K562 (cell line): ENCODE data around the gene TMEM207.

Experiments used
- CBX1 ChIP-seq: sonication (generic); IDR thresholded peaks from 2 replicates; pipeline ENCODE4 v1.6.1; 2016; ENCODE audit warnings: antibody characterized with exemption, low read depth, mild to moderate bottlenecking
- FOS ChIP-seq: IDR thresholded peaks from 3 replicates; pipeline ENCODE4 v1.6.1; 2011; ENCODE audit not compliant: insufficient read length; ENCODE audit errors: extremely low read depth
- IFI16 ChIP-seq: fragments of 250-450 bp; sonication (Bioruptor Pico); IDR thresholded peaks from 2 replicates; pipeline ENCODE4 v2.1.2; 2022; ENCODE audit warnings: mild to moderate bottlenecking, inconsistent platforms
- KLF6 ChIP-seq: fragments of 250-450 bp; sonication (Bioruptor Pico); IDR thresholded peaks from 2 replicates; pipeline ENCODE4 v1.4.0; 2020; ENCODE audit warnings: mild to moderate bottlenecking, moderate library complexity, borderline replicate concordance
- SMAD2 ChIP-seq: fragments of 150-350 bp; IDR thresholded peaks from 2 replicates; pipeline ENCODE4 v1.6.1; 2014; ENCODE audit warnings: low read depth, mild to moderate bottlenecking, low read length
- ZBTB17 ChIP-seq: fragments of 450-650 bp; formaldehyde crosslinking; IDR thresholded peaks from 2 replicates; pipeline ENCODE4 v1.4.0; 2020; ENCODE audit warnings: mild to moderate bottlenecking
- TF ChIP-seq, protein P1 (sequence below), 2 experiments: IDR thresholded peaks; 2 replicates each; pipeline ENCODE4 v1.6.1; 2011; ENCODE audit warnings: borderline replicate concordance in 1 of 2, control low read depth in 1 of 2, low read depth in 1 of 2, low read length in 1 of 2, mild to moderate bottlenecking in 1 of 2, mixed read lengths in 1 of 2, moderate library complexity in 1 of 2; ENCODE audit not compliant: insufficient read depth in 1 of 2, insufficient read length in 1 of 2, poor library complexity in 1 of 2, severe bottlenecking in 1 of 2; ENCODE audit errors: extremely low read depth in 1 of 2
- TF ChIP-seq, protein P2 (sequence below): sonication (generic); formaldehyde crosslinking; IDR thresholded peaks from 2 replicates; pipeline ENCODE4 v1.8.1; 2023; ENCODE audit warnings: mild to moderate bottlenecking, missing genetic modification reagents
- TF ChIP-seq, protein P3 (sequence below), 3 experiments: IDR thresholded peaks in 2 of 3; conservative IDR thresholded peaks in 1 of 3; 2 replicates each; pipeline ENCODE4 v1.5.1; 2011 to 2012; ENCODE audit warnings: low read length in 3 of 3, mild to moderate bottlenecking in 3 of 3, control low read depth in 2 of 3, improper control_type of control experiment in 1 of 3, inconsistent platforms in 1 of 3, low read depth in 1 of 3, mixed read lengths in 1 of 3, moderate library complexity in 1 of 3; ENCODE audit not compliant: insufficient read depth in 2 of 3

DNA sequence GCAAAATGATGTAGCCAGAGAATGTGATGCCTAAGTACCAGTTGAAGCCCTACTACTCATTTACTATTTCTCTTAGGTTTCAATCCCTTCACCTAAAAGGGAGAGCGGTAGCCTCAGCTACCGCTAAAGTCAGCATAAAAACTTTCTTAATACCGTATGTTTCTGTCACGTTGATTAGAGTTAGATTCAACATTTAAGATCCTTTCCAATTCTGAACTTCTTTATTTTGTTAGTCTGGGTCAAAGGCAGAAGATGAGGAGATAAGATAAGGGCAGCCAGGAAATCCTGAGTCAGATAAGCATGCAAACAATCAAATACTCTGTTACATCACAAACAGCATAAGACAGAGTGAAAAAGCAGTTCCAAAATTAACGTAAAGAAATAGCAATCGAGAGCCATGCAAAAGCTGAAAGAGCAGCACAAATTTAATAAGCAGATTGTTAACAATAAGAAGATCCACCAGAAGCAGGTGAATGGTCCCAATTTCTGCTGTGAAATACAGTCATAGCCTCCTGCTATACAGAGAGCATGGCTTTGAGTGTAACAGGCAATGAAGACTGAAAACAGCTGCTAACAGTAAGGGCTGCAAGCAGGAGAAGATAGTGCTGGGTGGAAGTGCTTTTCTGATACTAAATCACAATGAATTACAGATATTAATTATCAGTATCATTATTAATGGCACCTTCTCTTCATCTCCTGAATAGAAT is 3.0 kb downstream of the TMEM207 start:
- TF ChIP-seq, protein P1, sequence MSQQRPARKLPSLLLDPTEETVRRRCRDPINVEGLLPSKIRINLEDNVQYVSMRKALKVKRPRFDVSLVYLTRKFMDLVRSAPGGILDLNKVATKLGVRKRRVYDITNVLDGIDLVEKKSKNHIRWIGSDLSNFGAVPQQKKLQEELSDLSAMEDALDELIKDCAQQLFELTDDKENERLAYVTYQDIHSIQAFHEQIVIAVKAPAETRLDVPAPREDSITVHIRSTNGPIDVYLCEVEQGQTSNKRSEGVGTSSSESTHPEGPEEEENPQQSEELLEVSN (IDR thresholded peaks at IDR 0.05; ENCODE audit: borderline replicate concordance in 1 of 2, extremely low read depth in 1 of 2, insufficient read depth in 1 of 2, insufficient read length in 1 of 2, low read depth in 1 of 2, low read length in 1 of 2, poor library complexity in 1 of 2, severe bottlenecking in 1 of 2): no peak
- TF ChIP-seq, protein P2, sequence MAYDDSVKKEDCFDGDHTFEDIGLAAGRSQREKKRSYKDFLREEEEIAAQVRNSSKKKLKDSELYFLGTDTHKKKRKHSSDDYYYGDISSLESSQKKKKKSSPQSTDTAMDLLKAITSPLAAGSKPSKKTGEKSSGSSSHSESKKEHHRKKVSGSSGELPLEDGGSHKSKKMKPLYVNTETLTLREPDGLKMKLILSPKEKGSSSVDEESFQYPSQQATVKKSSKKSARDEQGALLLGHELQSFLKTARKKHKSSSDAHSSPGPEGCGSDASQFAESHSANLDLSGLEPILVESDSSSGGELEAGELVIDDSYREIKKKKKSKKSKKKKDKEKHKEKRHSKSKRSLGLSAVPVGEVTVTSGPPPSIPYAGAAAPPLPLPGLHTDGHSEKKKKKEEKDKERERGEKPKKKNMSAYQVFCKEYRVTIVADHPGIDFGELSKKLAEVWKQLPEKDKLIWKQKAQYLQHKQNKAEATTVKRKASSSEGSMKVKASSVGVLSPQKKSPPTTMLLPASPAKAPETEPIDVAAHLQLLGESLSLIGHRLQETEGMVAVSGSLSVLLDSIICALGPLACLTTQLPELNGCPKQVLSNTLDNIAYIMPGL: no peak
- no peak for TF ChIP-seq CBX1
- no peak for TF ChIP-seq FOS
- TF ChIP-seq IFI16 (CRISPR knock-in tag): no peak
- TF ChIP-seq SMAD2: no peak
- no peak for TF ChIP-seq KLF6 (CRISPR knock-in tag)
- TF ChIP-seq, protein P3, sequence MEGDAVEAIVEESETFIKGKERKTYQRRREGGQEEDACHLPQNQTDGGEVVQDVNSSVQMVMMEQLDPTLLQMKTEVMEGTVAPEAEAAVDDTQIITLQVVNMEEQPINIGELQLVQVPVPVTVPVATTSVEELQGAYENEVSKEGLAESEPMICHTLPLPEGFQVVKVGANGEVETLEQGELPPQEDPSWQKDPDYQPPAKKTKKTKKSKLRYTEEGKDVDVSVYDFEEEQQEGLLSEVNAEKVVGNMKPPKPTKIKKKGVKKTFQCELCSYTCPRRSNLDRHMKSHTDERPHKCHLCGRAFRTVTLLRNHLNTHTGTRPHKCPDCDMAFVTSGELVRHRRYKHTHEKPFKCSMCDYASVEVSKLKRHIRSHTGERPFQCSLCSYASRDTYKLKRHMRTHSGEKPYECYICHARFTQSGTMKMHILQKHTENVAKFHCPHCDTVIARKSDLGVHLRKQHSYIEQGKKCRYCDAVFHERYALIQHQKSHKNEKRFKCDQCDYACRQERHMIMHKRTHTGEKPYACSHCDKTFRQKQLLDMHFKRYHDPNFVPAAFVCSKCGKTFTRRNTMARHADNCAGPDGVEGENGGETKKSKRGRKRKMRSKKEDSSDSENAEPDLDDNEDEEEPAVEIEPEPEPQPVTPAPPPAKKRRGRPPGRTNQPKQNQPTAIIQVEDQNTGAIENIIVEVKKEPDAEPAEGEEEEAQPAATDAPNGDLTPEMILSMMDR (IDR thresholded peaks at IDR 0.05 in 2 of 3, conservative IDR thresholded peaks at IDR 0.05 in 1 of 3; ENCODE audit: insufficient read depth in 2 of 3, low read depth in 1 of 3, low read length in 3 of 3): no peak
- TF ChIP-seq ZBTB17 (CRISPR knock-in tag): no peak
